Pancreas (tissue), 10 donors: ENCODE data around the gene PDE7B. TPM values are rescaled to one million over a fixed set of nuclear protein-coding genes. Genes with fewer than 3 reads are reported as not detected.

Source experiments
- ATAC-seq, 4 donors: fragments of 200-7000 bp; cut with Tn5 transposase; one replicate each; pipeline versions ENCODE4 v1.8.0 to v1.9.1; 2020; ENCODE audit warnings: mild to moderate bottlenecking in 4 of 4, moderate library complexity in 4 of 4
- DNase-seq, 6 donors: peaks; one replicate each; pipeline ENCODE4 v3.0.0-alpha.2; 2020
- FAIRE-seq: peaks from 2 replicates; lab custom pipeline; 2012; peaks lifted over from hg19 to GRCh38; lab: Jason Lieb, UNC
- H3K27ac ChIP-seq, 4 donors: fragments of 200-600 bp; sonication (generic); 1 replicate in 3 of 4; 2 replicates in 1 of 4; pipeline versions ENCODE4 v1.5.0 to v1.8.0; 2020
- H3K27me3 ChIP-seq, 4 donors: fragments of 200-600 bp; one replicate each; pipeline ENCODE4 v1.8.0; 2021
- H3K36me3 ChIP-seq, 3 donors: fragments of 200-600 bp; sonication (generic) in 1 of 3; one replicate each; pipeline versions ENCODE4 v1.5.0 to v1.8.0; 2020 to 2021
- H3K4me1 ChIP-seq, 3 donors: fragments of 200-600 bp; one replicate each; pipeline ENCODE4 v1.8.0; 2021
- H3K4me3 ChIP-seq, 4 donors: fragments of 200-600 bp; sonication (generic) in 2 of 4; one replicate each; pipeline versions ENCODE4 v1.5.0 to v1.8.0; 2020 to 2021
- H3K9me3 ChIP-seq, 4 donors: fragments of 200-600 bp; one replicate each; pipeline ENCODE4 v1.8.0; 2021
- CTCF ChIP-seq, 4 donors: fragments of 200-600 bp; sonication (generic) in 3 of 4; IDR thresholded peaks; one replicate each; pipeline versions ENCODE4 v1.5.0 to v1.8.0; 2021; ENCODE audit warnings: antibody characterized with exemption in 4 of 4
- WGBS, 2 donors: extraction: QIAGEN DNeasy Blood & Tissue Kit; methylation state at CpG; one replicate each; pipeline ENCODE4 v1.1.7; 2013; 5-methylcytosine and 5-hydroxymethylcytosine counted together
- intact Hi-C, 3 donors: fragments of 100-400 bp; cut with DNase I; formaldehyde crosslinking; loops; one replicate each; pipeline versions ENCODE4 v1.11.1 to v1.14.2; 2022
- polyA plus RNA-seq, 2 donors: library from polyadenylated mRNA; stranded (reverse); fragments of 200-250 nt; gene quantifications; one replicate each; pipeline ENCODE4 v1.2.3, GENCODE V29; 2013
- total RNA-seq, 6 donors: library from RNA; stranded (reverse); fragmentation: NEBNext Ultra II Directional in 4 of 6; extraction: Animal tissue kit (Norgen Biotek cat#: 25700) in 4 of 6; gene quantifications; one replicate each; pipeline versions ENCODE4 v1.2.1 to v1.2.4, GENCODE V29; 2021 to 2023
- donor health status: healthy with polysubstance abuse.
- donor health status: DM: no; HTN: no; CAD: no; lungs with moderate emphysema.
- donor health status: DM: no; HTN: no; CAD: no.
- donor health status: control.
- donor health status: control.
- donor health status: Bipolar disorder and iron deficiency.
- donor health status: DM: yes; HTN: yes; CAD: no.
- donor health status: DM: no; HTN: no; CAD: no.
- donor health status: DM: no; HTN: no; CAD: no.
- donor health status: DM: yes; HTN: yes; CAD: no.

PDE7B gene
- total and polyA plus RNA-seq, 8 donors, result 0.38 to 1.7 (median 0.76) TPM

GRCh38 chr6:136090929-136091328 lies 239.4 kb downstream of the PDE7B start:
- Histone ChIP-seq H3K27me3 (no peaks in the 10 kb centered on the region), H3K9me3 (no peaks in the 10 kb centered on the region), H3K4me3 (no peak overlapping the region), H3K4me1 (no peaks in the 10 kb centered on the region), H3K36me3 (no peaks in the 10 kb centered on the region), H3K27ac (no peak overlapping the region)
- TF ChIP-seq CTCF (IDR thresholded peaks at IDR 0.05), result no peak
- intact Hi-C loops, result no loop called here
- ATAC-seq (no peak), DNase-seq (no peak), FAIRE-seq (no peak)
- WGBS, 2 donors, result 56 to 57% methylated on average over 1 of the region's 1 CpG

- Histone ChIP-seq H3K27me3 (no peaks in the 10 kb centered on the region), H3K36me3 (no peaks in the 10 kb centered on the region), H3K27ac (no peak overlapping the region), H3K4me3 (no peak overlapping the region), H3K9me3 (no peaks in the 10 kb centered on the region), H3K4me1 (no peaks in the 10 kb centered on the region)
- no peak for DNase-seq
- no peak for ATAC-seq
- FAIRE-seq, result no peak
- no peak for TF ChIP-seq CTCF (IDR thresholded peaks at IDR 0.05)
- 56 to 63% methylated on average over 3 of the region's 3 CpGs for WGBS, 2 donors
- intact Hi-C loops, result no loop called here
Measured at GRCh38 chr6:136092897-136093296, 241.4 kb downstream of the PDE7B start.

- no peaks in the 10 kb centered on the region for H3K9me3 ChIP-seq
- no peak for TF ChIP-seq CTCF (IDR thresholded peaks at IDR 0.05)
- H3K4me1 ChIP-seq, result no peaks in the 10 kb centered on the region
- intact Hi-C loops, result no loop called here
- no peak overlapping the region for H3K27ac ChIP-seq
- DNase-seq (no peak), FAIRE-seq (no peak), ATAC-seq (no peak)
- H3K36me3 ChIP-seq, result no peaks in the 10 kb centered on the region
- H3K4me3 ChIP-seq, result no peak overlapping the region
- WGBS, 2 donors, result 71 to 78% methylated on average over 1 of the region's 1 CpG
- no peaks in the 10 kb centered on the region for H3K27me3 ChIP-seq
Measured at GRCh38 chr6:136093835-136094234, 242.3 kb downstream of the PDE7B start.

- Histone ChIP-seq H3K27ac (no peak overlapping the region), H3K4me3 (no peak overlapping the region), H3K9me3 (no peaks in the 10 kb centered on the region), H3K4me1 (no peaks in the 10 kb centered on the region), H3K36me3 (no peaks in the 10 kb centered on the region), H3K27me3 (no peaks in the 10 kb centered on the region)
- DNase-seq (no peak), FAIRE-seq (no peak), ATAC-seq (no peak)
- WGBS, 2 donors, result 85 to 87% methylated on average over 3 of the region's 3 CpGs
- intact Hi-C loops, result no loop called here
- TF ChIP-seq CTCF (IDR thresholded peaks at IDR 0.05), result no peak
Measured at GRCh38 chr6:136094812-136095211, 243.3 kb downstream of the PDE7B start.

GRCh38 chr6:136095986-136096385 lies 244.5 kb downstream of the PDE7B start:
- 43 to 65% methylated on average over 3 of the region's 3 CpGs for WGBS, 2 donors
- H3K36me3 ChIP-seq, result no peaks in the 10 kb centered on the region
- no peak overlapping the region for H3K4me3 ChIP-seq
- no peak for DNase-seq
- no peak for TF ChIP-seq CTCF (IDR thresholded peaks at IDR 0.05)
- peak in 1 of 4 donors; percentile 32 for ATAC-seq
- H3K27me3 ChIP-seq, result no peaks in the 10 kb centered on the region
- no peak for FAIRE-seq
- no peaks in the 10 kb centered on the region for H3K4me1 ChIP-seq
- no peaks in the 10 kb centered on the region for H3K9me3 ChIP-seq
- intact Hi-C loops, result no loop called here
- H3K27ac ChIP-seq, result no peak overlapping the region
